OCI-LY7 (cell line): Measurements from ENCODE around the gene NHLRC1. TPM values are rescaled to one million over a fixed set of nuclear protein-coding genes. Genes with fewer than 3 reads are reported as not detected.

Experiments used
- BruUV-seq: library from RNA; stranded (reverse); fragments of 400-500 nt; replicated peaks from 2 replicates; lab custom pipeline; 2021; lab: Mats Ljungman, UMichigan
- CTCF ChIA-PET: fragments of 300-600 bp; sonication (Branson Sonifier 250); formaldehyde crosslinking; loops from one replicate; lab custom pipeline; 2022; ENCODE audit warnings: antibody characterized with exemption; ENCODE audit not compliant: unreplicated experiment; lab: Charles Lee
- POLR2A ChIA-PET: fragments of 300-600 bp; sonication (Branson Sonifier 250); formaldehyde crosslinking; loops from one replicate; lab custom pipeline; 2022; ENCODE audit warnings: antibody characterized with exemption; lab: Charles Lee
- DNase-seq: peaks from one replicate; pipeline ENCODE4 v3.0.0-alpha.2; 2015; ENCODE audit warnings: low spot score
- H2AFZ ChIP-seq: fragments of 200-600 bp; sonication (generic), shearing (Covaris generic); 2 replicates; pipeline ENCODE4 v1.6.1; 2014; ENCODE audit warnings: mild to moderate bottlenecking, antibody characterized with exemption, low read length, moderate library complexity
- H3K27ac ChIP-seq: fragments of 200-600 bp; sonication (generic); 2 replicates; pipeline ENCODE4 v1.5.1; 2014; ENCODE audit warnings: mixed run types, low read depth, mild to moderate bottlenecking, moderate library complexity, low read length, inconsistent platforms; ENCODE audit not compliant: poor library complexity, severe bottlenecking
- H3K36me3 ChIP-seq: fragments of 200-600 bp; sonication (generic); 2 replicates; pipeline ENCODE4 v1.6.1; 2014; ENCODE audit warnings: mild to moderate bottlenecking, antibody characterized with exemption, low read length, moderate library complexity, mixed read lengths; ENCODE audit not compliant: insufficient read depth
- H3K4me1 ChIP-seq: fragments of 200-600 bp; sonication (generic); 2 replicates; pipeline ENCODE4 v1.5.1; 2014; ENCODE audit warnings: mild to moderate bottlenecking, low read length; ENCODE audit not compliant: insufficient read depth, poor library complexity, severe bottlenecking
- H3K4me2 ChIP-seq: fragments of 200-600 bp; sonication (generic); 2 replicates; pipeline ENCODE4 v1.6.1; 2014; ENCODE audit warnings: mild to moderate bottlenecking, low read length
- H3K4me3 ChIP-seq: fragments of 200-600 bp; sonication (generic); 2 replicates; pipeline ENCODE4 v1.5.1; 2014; ENCODE audit warnings: mild to moderate bottlenecking, low read depth, low read length; ENCODE audit not compliant: poor library complexity, severe bottlenecking
- H3K79me2 ChIP-seq: fragments of 200-600 bp; sonication (generic); 2 replicates; pipeline ENCODE4 v1.6.1; 2016; ENCODE audit warnings: low read depth, mild to moderate bottlenecking, low read length, moderate library complexity, mixed read lengths; ENCODE audit not compliant: insufficient read depth
- H3K9me2 ChIP-seq: fragments of 200-600 bp; sonication (generic); 2 replicates; pipeline ENCODE4 v1.6.1; 2016; ENCODE audit warnings: mild to moderate bottlenecking, low read length, mixed read lengths; ENCODE audit not compliant: insufficient read depth
- H3K9me3 ChIP-seq: fragments of 200-600 bp; sonication (generic); 2 replicates; pipeline ENCODE4 v1.6.1; 2014; ENCODE audit warnings: mild to moderate bottlenecking, mixed run types, low read length, mixed read lengths
- H4K20me1 ChIP-seq: fragments of 200-600 bp; sonication (generic); 2 replicates; pipeline ENCODE4 v1.6.1; 2014; ENCODE audit warnings: mild to moderate bottlenecking, antibody characterized with exemption, low read length, moderate library complexity, mixed read lengths; ENCODE audit not compliant: insufficient read depth
- CTCF ChIP-seq: fragments of 200-600 bp; sonication (generic); conservative IDR thresholded peaks from 2 replicates; pipeline ENCODE4 v1.5.1; 2014; ENCODE audit warnings: mild to moderate bottlenecking, antibody characterized with exemption, low read length, moderate library complexity, mixed read lengths
- EZH2phosphoT487 ChIP-seq: fragments of 200-600 bp; sonication (generic); IDR thresholded peaks from 2 replicates; pipeline ENCODE4 v1.6.1; 2018; ENCODE audit warnings: low read depth, borderline replicate concordance, mild to moderate bottlenecking, mixed run types, antibody characterized with exemption, low read length, moderate library complexity, mixed read lengths
- intact Hi-C: fragments of 100-400 bp; cut with micrococcal nuclease; formaldehyde crosslinking; loops from one replicate; pipeline ENCODE4 v1.10.0; 2022; ENCODE audit not compliant: unreplicated experiment
- total RNA-seq, 2 experiments: library from RNA; depleted of rRNA in 1 of 2; stranded (reverse); fragments of >200 nt in 1 of 2; shearing (Covaris generic) in 1 of 2; gene quantifications; 2 replicates each; pipeline ENCODE4 v1.2.3, GENCODE V29; 2014 to 2022

Gene NHLRC1
- total RNA-seq, 2 experiments from 2014 or later: not detected

- no peak overlapping the region for H3K4me2 ChIP-seq
- peaks cover 91% of the 10 kb centered on the region for H3K36me3 ChIP-seq
- no peaks in the 10 kb centered on the region for H3K4me1 ChIP-seq
- intact Hi-C loops: no loop called here
- BruUV-seq: no TSS peak
- no peak overlapping the region for H3K4me3 ChIP-seq
- H3K27ac ChIP-seq: no peak overlapping the region
- TF ChIP-seq EZH2phosphoT487 (no peak), CTCF (no peak)
- H2AFZ ChIP-seq: no peak overlapping the region
- H3K9me2 ChIP-seq: no peaks in the 10 kb centered on the region
- ChIA-PET CTCF (no interaction called here), POLR2A (interaction anchor here (0.6 kb wide), 1 partner anchor 49 kb away, joined by 3 read pairs; no protein-coding TSS in a partner anchor)
- H4K20me1 ChIP-seq: no peaks in the 10 kb centered on the region
- no peaks in the 10 kb centered on the region for H3K79me2 ChIP-seq
- no peak for DNase-seq
- H3K9me3 ChIP-seq: peaks cover 11% of the 10 kb centered on the region
These were observed 45.8 kb upstream of the NHLRC1 start for GRCh38 chr6:18168264-18168663.

- no peak overlapping the region for H3K4me3 ChIP-seq
- no peaks in the 10 kb centered on the region for H3K4me1 ChIP-seq
- no TSS peak for BruUV-seq
- H3K4me2 ChIP-seq: no peak overlapping the region
- POLR2A ChIA-PET: interaction anchor here (0.6 to 1.6 kb wide), 7 partner anchors 9 to 511 kb away, joined by 3 to 5 read pairs (median 3); no protein-coding TSS in a partner anchor
- intact Hi-C loops: no loop called here
- H3K79me2 ChIP-seq: no peaks in the 10 kb centered on the region
- TF ChIP-seq CTCF (no peak), EZH2phosphoT487 (no peak)
- peaks cover 90% of the 10 kb centered on the region for H3K36me3 ChIP-seq
- no peak overlapping the region for H2AFZ ChIP-seq
- H4K20me1 ChIP-seq: no peaks in the 10 kb centered on the region
- DNase-seq: no peak
- peaks cover 11% of the 10 kb centered on the region for H3K9me3 ChIP-seq
- no peak overlapping the region for H3K27ac ChIP-seq
- CTCF ChIA-PET: interaction anchor here (0.5 kb wide), 1 partner anchor 17 kb away, joined by 3 read pairs; no protein-coding TSS in a partner anchor
- H3K9me2 ChIP-seq: no peaks in the 10 kb centered on the region
These were observed 44.0 kb upstream of the NHLRC1 start for GRCh38 chr6:18166312-18167036.

GRCh38 chr6:18165751-18166150 lies 43.3 kb upstream of the NHLRC1 start:
- intact Hi-C loops: no loop called here
- Histone ChIP-seq H3K4me1 (no peaks in the 10 kb centered on the region), H4K20me1 (no peaks in the 10 kb centered on the region), H3K9me2 (no peaks in the 10 kb centered on the region), H3K27ac (no peak overlapping the region), H3K36me3 (peaks cover 91% of the 10 kb centered on the region), H3K4me2 (no peak overlapping the region), H3K79me2 (no peaks in the 10 kb centered on the region), H3K9me3 (peaks cover 11% of the 10 kb centered on the region), H3K4me3 (no peak overlapping the region), H2AFZ (no peak overlapping the region)
- CTCF ChIA-PET: no interaction called here
- POLR2A ChIA-PET: interaction anchor here (1.6 kb wide), 1 partner anchor 36 kb away, joined by 5 read pairs; no protein-coding TSS in a partner anchor
- DNase-seq: no peak
- TF ChIP-seq CTCF (no peak), EZH2phosphoT487 (no peak)
- BruUV-seq: no TSS peak
